Measurements from ENCODE around the gene PYGL.

Gene PYGL

GRCh38 chr14:50855558-50855957, 88.7 kb downstream of the PYGL start:
- H3K36me3 ChIP-seq (ENCODE audit: control insufficient read depth, low read length): no peaks in the 10 kb centered on the region
- no peak for TF ChIP-seq CTCF (IDR thresholded peaks at IDR 0.05; ENCODE audit: low read depth, low read length, poor library complexity, severe bottlenecking)
- TF ChIP-seq EZH2phosphoT487 (IDR thresholded peaks at IDR 0.05; ENCODE audit: borderline replicate concordance, low read length): no peak
- H4K20me1 ChIP-seq (ENCODE audit: control insufficient read depth, insufficient read depth, low read depth, low read length): no peaks in the 10 kb centered on the region
- H3F3A ChIP-seq (ENCODE audit: control insufficient read depth, insufficient read depth): no peaks in the 10 kb centered on the region
- no peaks in the 10 kb centered on the region for H3K27me3 ChIP-seq (ENCODE audit: control insufficient read depth, low read length)
- peaks cover 14% of the 10 kb centered on the region for H3K4me1 ChIP-seq (ENCODE audit: control insufficient read depth, low read length)
- H3K79me2 ChIP-seq (ENCODE audit: control insufficient read depth, low read length): no peaks in the 10 kb centered on the region
- H3K4me2 ChIP-seq (ENCODE audit: low read length): no peak overlapping the region
- no peaks in the 10 kb centered on the region for H3K9me2 ChIP-seq (replicated peaks; ENCODE audit: control insufficient read depth, low read length)
- H3K4me3 ChIP-seq (ENCODE audit: low read length): no peak overlapping the region
- H3K27ac ChIP-seq (ENCODE audit: low read depth, low read length): no peak overlapping the region
- H3K9me3 ChIP-seq (ENCODE audit: control insufficient read depth, insufficient read depth, low read length): no peaks in the 10 kb centered on the region
